ENCODE data around the gene CDH10.

CDH10 gene

DNA sequence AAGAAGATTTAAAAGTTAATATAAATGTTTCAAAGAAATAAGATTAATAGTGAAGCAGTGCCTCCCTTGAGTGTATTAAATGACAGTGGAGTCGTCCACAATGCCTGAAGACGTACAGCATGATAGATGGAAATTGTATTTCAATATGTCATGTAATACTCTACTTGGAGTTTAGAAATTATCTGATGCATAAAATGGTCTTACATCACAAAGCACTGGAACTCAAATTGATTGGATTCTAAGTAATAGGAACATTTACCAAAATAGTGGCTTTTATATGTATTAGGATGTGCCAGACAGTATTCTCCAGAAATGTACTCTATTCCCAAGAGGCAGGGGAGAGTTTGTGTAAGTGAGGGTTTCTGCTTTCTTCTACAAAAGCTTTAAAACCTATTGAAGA lies 49.4 kb downstream of the CDH10 start:
- Histone ChIP-seq H3F3A (ENCODE audit: insufficient read depth, low read length) (no peaks in the 10 kb centered on the region), H2AFZ (ENCODE audit: low read length) (no peak overlapping the region), H3K4me1 (ENCODE audit: low read length) (no peaks in the 10 kb centered on the region), H3K27me3 (replicated peaks; ENCODE audit: insufficient read depth, low read length) (no peaks in the 10 kb centered on the region), H3K9me3 (replicated peaks; ENCODE audit: insufficient read depth, low read length) (no peaks in the 10 kb centered on the region), H3K4me3 (ENCODE audit: low read length) (no peak overlapping the region), H3K9me2 (replicated peaks; ENCODE audit: insufficient read depth, low read length) (no peaks in the 10 kb centered on the region), H3K36me3 (replicated peaks; ENCODE audit: insufficient read depth, low read length) (no peaks in the 10 kb centered on the region), H3K4me2 (ENCODE audit: low read depth, low read length) (no peak overlapping the region), H3K79me2 (ENCODE audit: low read length) (no peaks in the 10 kb centered on the region), H4K20me1 (ENCODE audit: insufficient read depth, low read length) (no peaks in the 10 kb centered on the region), H3K27ac (ENCODE audit: low read length) (no peak overlapping the region), H3K9ac (ENCODE audit: low read length) (no peak overlapping the region)
- TF ChIP-seq EZH2phosphoT487 (IDR thresholded peaks at IDR 0.05; ENCODE audit: low read length) (no peak), CTCF (IDR thresholded peaks at IDR 0.05; ENCODE audit: low read length) (no peak), EZH2 (optimal IDR thresholded peaks at IDR 0.05; ENCODE audit: low read depth, low read length) (no peak)
- no peak for DNase-seq

DNA sequence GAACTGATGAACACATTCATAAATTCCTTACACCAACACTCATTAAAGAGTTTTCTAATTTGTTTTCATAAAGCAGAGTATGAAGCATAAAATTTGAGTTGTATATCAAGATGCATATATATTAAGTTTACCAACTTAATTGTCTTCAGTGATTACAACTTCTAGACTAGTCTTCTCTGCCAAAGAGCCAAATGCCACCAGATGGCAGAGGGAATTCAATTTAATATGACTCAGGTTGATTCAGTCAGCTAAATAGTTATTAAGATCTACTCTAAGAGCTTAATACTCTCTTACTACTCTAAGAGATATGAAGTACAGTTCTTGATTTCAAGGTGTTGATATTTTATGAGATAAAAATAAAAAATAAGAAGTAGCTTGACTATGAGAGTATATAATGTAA lies 53.4 kb downstream of the CDH10 start:
- H3K9ac ChIP-seq (ENCODE audit: low read length), result no peak overlapping the region

GRCh38 chr5:24589566-24589965 lies 55.2 kb downstream of the CDH10 start:
- no peak overlapping the region for H3K4me3 ChIP-seq (ENCODE audit: low read length)
- no peaks in the 10 kb centered on the region for H3K36me3 ChIP-seq (replicated peaks; ENCODE audit: insufficient read depth, low read length)
- no peaks in the 10 kb centered on the region for H3K9me2 ChIP-seq (replicated peaks; ENCODE audit: insufficient read depth, low read length)
- H3K79me2 ChIP-seq (ENCODE audit: low read length), result no peaks in the 10 kb centered on the region
- H3K9me3 ChIP-seq (replicated peaks; ENCODE audit: insufficient read depth, low read length), result no peaks in the 10 kb centered on the region
- no peak overlapping the region for H3K9ac ChIP-seq (ENCODE audit: low read length)
- DNase-seq, result no peak
- H3K27ac ChIP-seq (ENCODE audit: low read length), result no peak overlapping the region
- TF ChIP-seq CTCF (IDR thresholded peaks at IDR 0.05; ENCODE audit: low read length), result no peak
- TF ChIP-seq EZH2phosphoT487 (IDR thresholded peaks at IDR 0.05; ENCODE audit: low read length), result no peak
- no peak for TF ChIP-seq EZH2 (optimal IDR thresholded peaks at IDR 0.05; ENCODE audit: low read depth, low read length)
- H4K20me1 ChIP-seq (ENCODE audit: insufficient read depth, low read length), result no peaks in the 10 kb centered on the region
- H3K4me1 ChIP-seq (ENCODE audit: low read length), result no peaks in the 10 kb centered on the region
- H3K27me3 ChIP-seq (replicated peaks; ENCODE audit: insufficient read depth, low read length), result no peaks in the 10 kb centered on the region
- H3F3A ChIP-seq (ENCODE audit: insufficient read depth, low read length), result no peaks in the 10 kb centered on the region
- H3K4me2 ChIP-seq (ENCODE audit: low read depth, low read length), result no peak overlapping the region
- H2AFZ ChIP-seq (ENCODE audit: low read length), result no peak overlapping the region

More for the DNA sequence above, 53.4 kb downstream of the CDH10 start:
- H3K9me3 ChIP-seq (replicated peaks; ENCODE audit: insufficient read depth, low read length), result no peaks in the 10 kb centered on the region
- H3K4me2 ChIP-seq (ENCODE audit: low read depth, low read length), result no peak overlapping the region
- no peaks in the 10 kb centered on the region for H3K9me2 ChIP-seq (replicated peaks; ENCODE audit: insufficient read depth, low read length)
- no peaks in the 10 kb centered on the region for H3K4me1 ChIP-seq (ENCODE audit: low read length)
- DNase-seq, result no peak
- H3F3A ChIP-seq (ENCODE audit: insufficient read depth, low read length), result no peaks in the 10 kb centered on the region
- H2AFZ ChIP-seq (ENCODE audit: low read length), result no peak overlapping the region
- H3K4me3 ChIP-seq (ENCODE audit: low read length), result no peak overlapping the region
- no peaks in the 10 kb centered on the region for H3K79me2 ChIP-seq (ENCODE audit: low read length)
- H3K36me3 ChIP-seq (replicated peaks; ENCODE audit: insufficient read depth, low read length), result no peaks in the 10 kb centered on the region
- H4K20me1 ChIP-seq (ENCODE audit: insufficient read depth, low read length), result no peaks in the 10 kb centered on the region
- H3K27me3 ChIP-seq (replicated peaks; ENCODE audit: insufficient read depth, low read length), result no peaks in the 10 kb centered on the region
- TF ChIP-seq CTCF (IDR thresholded peaks at IDR 0.05; ENCODE audit: low read length), result no peak
- no peak overlapping the region for H3K27ac ChIP-seq (ENCODE audit: low read length)

Data from MM.1S (cell line).